HCT116 (cell line): ENCODE measurements around the gene CNTNAP2. TPM values are rescaled to one million over a fixed set of nuclear protein-coding genes. Genes with fewer than 3 reads are reported as not detected.

Experiments
- ATAC-seq: fragments of 200-7000 bp; cut with Tn5 transposase; 2 replicates; pipeline ENCODE4 v1.9.1; 2020; ENCODE audit warnings: mild to moderate bottlenecking, moderate library complexity
- BruUV-seq: library from RNA; stranded (reverse); fragments of 400-500 nt; replicated peaks from 2 replicates; lab custom pipeline; 2021; lab: Mats Ljungman, UMichigan
- CTCF ChIA-PET: fragments of 300-600 bp; sonication (Branson Sonifier 250); formaldehyde crosslinking; loops from one replicate; lab custom pipeline; 2021; ENCODE audit warnings: antibody characterized with exemption; lab: Charles Lee
- POLR2A ChIA-PET: fragments of 300-600, 350-600 bp; sonication (Branson Sonifier 250); formaldehyde crosslinking; loops from one replicate; lab custom pipeline; 2021; ENCODE audit warnings: antibody characterized with exemption; lab: Charles Lee
- RAD21 ChIA-PET, 2 experiments: fragments of 300-600 bp; sonication (Branson Sonifier 250); formaldehyde crosslinking; loops; one replicate each; lab custom pipeline; 2023; ENCODE audit warnings: low total read pairs in 2 of 2; ENCODE audit not compliant: uncharacterized antibody in 2 of 2, unreplicated experiment in 2 of 2, low non-redundant PET in 1 of 2; lab: Charles Lee
- DNase-seq: peaks from one replicate; pipeline ENCODE4 v3.0.0-alpha.2; 2010; ENCODE audit warnings: low read depth, low spot score
- H2AFZ ChIP-seq: fragments of 200-600 bp; shearing (Covaris generic), sonication (generic); 2 replicates; pipeline ENCODE4 v1.6.1; 2017; ENCODE audit warnings: low read depth, mixed run types, mixed read lengths, antibody characterized with exemption, low read length; ENCODE audit not compliant: poor library complexity, severe bottlenecking
- H3K27ac ChIP-seq: 2 replicates; pipeline ENCODE4 v1.5.1; 2012; ENCODE audit warnings: low read depth, low read length
- H3K27me3 ChIP-seq: fragments of 200-600 bp; sonication (generic); 2 replicates; pipeline ENCODE4 v1.6.1; 2016; ENCODE audit warnings: mixed run types, low read length, mixed read lengths; ENCODE audit not compliant: insufficient read depth
- H3K36me3 ChIP-seq, 2 experiments: fragments of 200-500 bp in 1 of 2; fragments of 200-600 bp in 1 of 2; sonication (Bioruptor generic) in 1 of 2; sonication (generic) in 1 of 2; 2 replicates each; pipeline versions ENCODE4 v1.5.1 to v1.6.1; 2014 to 2016; ENCODE audit warnings: low read length in 2 of 2, inconsistent platforms in 1 of 2, mixed read lengths in 1 of 2, mixed run types in 1 of 2; ENCODE audit not compliant: insufficient read depth in 2 of 2, control insufficient read depth in 1 of 2
- H3K4me1 ChIP-seq, 2 experiments: fragments of 200-600 bp in 1 of 2; sonication (generic) in 1 of 2; 2 replicates each; pipeline versions ENCODE4 v1.5.1 to v1.6.1; 2012 to 2017; ENCODE audit warnings: low read length in 2 of 2, inconsistent platforms in 1 of 2, mild to moderate bottlenecking in 1 of 2, mixed read lengths in 1 of 2, mixed run types in 1 of 2, moderate library complexity in 1 of 2; ENCODE audit not compliant: insufficient read depth in 2 of 2, control insufficient read depth in 1 of 2
- H3K4me2 ChIP-seq: fragments of 200-600 bp; sonication (generic); 2 replicates; pipeline ENCODE4 v1.6.1; 2017; ENCODE audit warnings: mixed run types, low read length, mixed read lengths
- H3K4me3 ChIP-seq, 2 experiments: fragments of 200-600 bp in 1 of 2; sonication (generic) in 1 of 2; replicated peaks in 1 of 2; 2 replicates each; pipeline ENCODE4 v1.5.1; 2011 to 2016; ENCODE audit warnings: low read length in 2 of 2, control low read depth in 1 of 2, low read depth in 1 of 2, mild to moderate bottlenecking in 1 of 2, mixed read lengths in 1 of 2, mixed run types in 1 of 2
- H3K79me2 ChIP-seq: fragments of 200-600 bp; sonication (generic); 2 replicates; pipeline ENCODE4 v1.6.1; 2017; ENCODE audit warnings: mild to moderate bottlenecking, mixed run types, low read length, moderate library complexity, mixed read lengths; ENCODE audit not compliant: insufficient read depth
- H3K9ac ChIP-seq: fragments of 200-600 bp; sonication (generic); 2 replicates; pipeline ENCODE4 v1.6.1; 2016; ENCODE audit warnings: low read length, mixed read lengths
- H3K9me2 ChIP-seq: fragments of 200-600 bp; sonication (generic), shearing (Covaris generic); 2 replicates; pipeline ENCODE4 v1.6.1; 2017; ENCODE audit warnings: mixed run types, mild to moderate bottlenecking, moderate library complexity; ENCODE audit not compliant: insufficient read depth
- H3K9me3 ChIP-seq, 2 experiments: fragments of 200-500 bp in 1 of 2; fragments of 200-600 bp in 1 of 2; sonication (Bioruptor generic) in 1 of 2; sonication (generic) in 1 of 2; 2 replicates each; pipeline ENCODE4 v1.6.1; 2014 to 2017; ENCODE audit warnings: low read length in 2 of 2, mixed read lengths in 2 of 2, inconsistent platforms in 1 of 2, low read depth in 1 of 2, mild to moderate bottlenecking in 1 of 2, mixed run types in 1 of 2, moderate library complexity in 1 of 2; ENCODE audit not compliant: control insufficient read depth in 1 of 2, insufficient read depth in 1 of 2
- H4K20me1 ChIP-seq: fragments of 200-600 bp; sonication (generic), shearing (Covaris generic); 2 replicates; pipeline ENCODE4 v1.6.1; 2017; ENCODE audit warnings: mixed run types, mild to moderate bottlenecking, moderate library complexity; ENCODE audit not compliant: insufficient read depth
- ATF3 ChIP-seq: IDR thresholded peaks from 2 replicates; pipeline ENCODE4 v1.6.1; 2012
- CBX3 ChIP-seq: IDR thresholded peaks from 2 replicates; pipeline ENCODE4 v1.6.1; 2012; ENCODE audit warnings: low read depth
- CEBPB ChIP-seq: IDR thresholded peaks from 2 replicates; pipeline ENCODE4 v1.6.1; 2012; ENCODE audit warnings: low read depth
- EGR1 ChIP-seq: IDR thresholded peaks from 2 replicates; pipeline ENCODE4 v1.6.1; 2012; ENCODE audit warnings: low read depth
- ELF1 ChIP-seq: IDR thresholded peaks from 2 replicates; pipeline ENCODE4 v1.6.1; 2012; ENCODE audit warnings: low read depth, borderline replicate concordance
- EZH2phosphoT487 ChIP-seq: fragments of 200-600 bp; IDR thresholded peaks from 2 replicates; pipeline ENCODE4 v1.6.1; 2018; ENCODE audit warnings: antibody characterized with exemption, borderline replicate concordance
- FOSL1 ChIP-seq: IDR thresholded peaks from 2 replicates; pipeline ENCODE4 v1.6.1; 2012; ENCODE audit warnings: low read depth
- MAX ChIP-seq: IDR thresholded peaks from 2 replicates; pipeline ENCODE4 v1.6.1; 2012
- POLR2A ChIP-seq: IDR thresholded peaks from 2 replicates; pipeline ENCODE4 v1.7.0; 2011; ENCODE audit warnings: borderline replicate concordance; ENCODE audit not compliant: insufficient read depth, insufficient read length; ENCODE audit errors: extremely low read depth
- POLR2AphosphoS5 ChIP-seq: IDR thresholded peaks from 2 replicates; pipeline ENCODE4 v1.6.1; 2011; ENCODE audit warnings: mild to moderate bottlenecking, low read depth, low read length, moderate library complexity
- RAD21 ChIP-seq: IDR thresholded peaks from 2 replicates; pipeline ENCODE4 v1.6.1; 2012; ENCODE audit warnings: low read depth, mild to moderate bottlenecking
- REST ChIP-seq: IDR thresholded peaks from 2 replicates; pipeline ENCODE4 v1.6.1; 2012; ENCODE audit warnings: low read depth
- SIN3A ChIP-seq: IDR thresholded peaks from 2 replicates; pipeline ENCODE4 v1.6.1; 2012; ENCODE audit warnings: low read depth
- SP1 ChIP-seq: IDR thresholded peaks from 2 replicates; pipeline ENCODE4 v1.6.1; 2012; ENCODE audit warnings: low read depth
- intact Hi-C: fragments of 100-400 bp; cut with micrococcal nuclease; formaldehyde crosslinking; loops from 2 replicates; pipeline ENCODE4 v1.10.0; 2022
- total RNA-seq: library from RNA; stranded (reverse); gene quantifications from one replicate; pipeline ENCODE4 v1.2.1, GENCODE V29; 2021; ENCODE audit not compliant: unreplicated experiment

Gene CNTNAP2
- total RNA-seq, 1 experiment from 2014 or later, result 0.37 TPM

- Histone ChIP-seq H4K20me1 (no peaks in the 10 kb centered on the region), H2AFZ (no peak overlapping the region), H3K27ac (no peak overlapping the region), H3K4me1 (no peaks in the 10 kb centered on the region), H3K9ac (no peak overlapping the region), H3K79me2 (no peaks in the 10 kb centered on the region), H3K9me2 (no peaks in the 10 kb centered on the region), H3K36me3 (no peaks in the 10 kb centered on the region), H3K27me3 (no peaks in the 10 kb centered on the region), H3K4me2 (no peak overlapping the region)
- POLR2A ChIA-PET, result no interaction called here
- RAD21 ChIA-PET, result no interaction called here
- ATAC-seq (no peak), DNase-seq (no peak)
- no TSS peak for BruUV-seq
- CTCF ChIA-PET, result no interaction called here
- intact Hi-C loops, result no loop called here
- TF ChIP-seq POLR2AphosphoS5, result no peak
- no peak for TF ChIP-seq FOSL1
- TF ChIP-seq RAD21, result no peak
- TF ChIP-seq REST, result no peak
- TF ChIP-seq POLR2A, result no peak
- TF ChIP-seq, all 23 proteins: peak for 0
- no peak overlapping the region for H3K4me3 ChIP-seq
- peaks cover 0 to 24% of the 10 kb centered on the region in 2 experiments; a peak in 2 of 4 replicates for H3K9me3 ChIP-seq
Observed at GRCh38 chr7:146136357-146136875, 19.8 kb downstream of the CNTNAP2 start.

- H4K20me1 ChIP-seq, result no peaks in the 10 kb centered on the region
- no peaks in the 10 kb centered on the region for H3K36me3 ChIP-seq
- peaks cover 0 to 31% of the 10 kb centered on the region in 2 experiments; a peak in 2 of 4 replicates for H3K9me3 ChIP-seq
- no peak for ATAC-seq
- intact Hi-C loops, result no loop called here
- no TSS peak for BruUV-seq
- no peak overlapping the region for H3K27ac ChIP-seq
- H2AFZ ChIP-seq, result no peak overlapping the region
- RAD21 ChIA-PET, result no interaction called here
- CTCF ChIA-PET, result no interaction called here
- no peak overlapping the region for H3K4me3 ChIP-seq
- no peaks in the 10 kb centered on the region for H3K79me2 ChIP-seq
- H3K27me3 ChIP-seq, result no peaks in the 10 kb centered on the region
- no peak overlapping the region for H3K4me2 ChIP-seq
- no peaks in the 10 kb centered on the region for H3K4me1 ChIP-seq
- TF ChIP-seq MAX (no peak), POLR2AphosphoS5 (no peak), CBX3 (no peak), EZH2phosphoT487 (no peak), ELF1 (no peak), SIN3A (no peak), SP1 (no peak), CEBPB (no peak), ATF3 (no peak), EGR1 (no peak), POLR2A (no peak)
- H3K9me2 ChIP-seq, result no peaks in the 10 kb centered on the region
- POLR2A ChIA-PET, result no interaction called here
- no peak for DNase-seq
- H3K9ac ChIP-seq, result no peak overlapping the region
Observed at GRCh38 chr7:146138926-146139325, 22.3 kb downstream of the CNTNAP2 start.
